K562 (cell line): Measurements from ENCODE around the gene RNF34. TPM values are rescaled to one million over a fixed set of nuclear protein-coding genes. Genes with fewer than 3 reads are reported as not detected.

ENCODE experiments used
- DPF2 ChIP-seq: fragments of 450-650 bp; IDR thresholded peaks from 2 replicates; pipeline ENCODE4 v1.6.1; 2016
- E2F5 ChIP-seq: sonication (generic); formaldehyde crosslinking; IDR thresholded peaks from 2 replicates; pipeline ENCODE4 v1.8.0; 2022; ENCODE audit warnings: mild to moderate bottlenecking, missing genetic modification reagents
- GABPA ChIP-seq: fragments of 200-800 bp; sonication (Bioruptor generic); conservative IDR thresholded peaks from 2 replicates; pipeline ENCODE4 v1.6.1; 2016; ENCODE audit warnings: low read depth, missing genetic modification characterization, missing compliant biosample characterization
- HDAC2 ChIP-seq: fragments of 450-650 bp; IDR thresholded peaks from 2 replicates; pipeline ENCODE4 v1.6.1; 2016; ENCODE audit warnings: mild to moderate bottlenecking
- IRF2 ChIP-seq: sonication (generic); formaldehyde crosslinking; IDR thresholded peaks from 2 replicates; pipeline ENCODE4 v1.8.1; 2022; ENCODE audit warnings: mild to moderate bottlenecking, missing genetic modification reagents
- JUND ChIP-seq, 2 experiments: IDR thresholded peaks; 2 replicates in 1 of 2; 3 replicates in 1 of 2; pipeline ENCODE4 v1.6.1; 2011; ENCODE audit warnings: borderline replicate concordance in 2 of 2, low read depth in 2 of 2, low read length in 2 of 2, improper control_type of control experiment in 1 of 2, missing biosample characterization in 1 of 2, missing genetic modification characterization in 1 of 2, missing genetic modification reagents in 1 of 2
- LEF1 ChIP-seq: fragments of 450-650 bp; IDR thresholded peaks from 2 replicates; pipeline ENCODE4 v1.6.1; 2016; ENCODE audit warnings: mild to moderate bottlenecking
- MECOM ChIP-seq: fragments of 250-450 bp; sonication (Bioruptor Pico); IDR thresholded peaks from 2 replicates; pipeline ENCODE4 v1.8.0; 2022; ENCODE audit warnings: inconsistent platforms
- MGA ChIP-seq: fragments of 450-650 bp; IDR thresholded peaks from 2 replicates; pipeline ENCODE4 v1.6.1; 2016; ENCODE audit warnings: mild to moderate bottlenecking, moderate library complexity
- NFXL1 ChIP-seq: fragments of 450-650 bp; formaldehyde crosslinking; IDR thresholded peaks from 2 replicates; pipeline ENCODE4 v1.4.0; 2021; ENCODE audit warnings: mild to moderate bottlenecking
- RBM34 ChIP-seq: fragments of 200-400 bp; formaldehyde crosslinking; IDR thresholded peaks from 2 replicates; pipeline ENCODE4 v1.6.1; 2018; ENCODE audit warnings: low read length, borderline replicate concordance; ENCODE audit not compliant: insufficient read depth
- SMAD2 ChIP-seq: fragments of 150-350 bp; IDR thresholded peaks from 2 replicates; pipeline ENCODE4 v1.6.1; 2014; ENCODE audit warnings: low read depth, mild to moderate bottlenecking, low read length
- SMARCA4 ChIP-seq: fragments of 450-650 bp; IDR thresholded peaks from 2 replicates; pipeline ENCODE4 v1.6.1; 2016
- SMARCE1 ChIP-seq: fragments of 450-650 bp; IDR thresholded peaks from 2 replicates; pipeline ENCODE4 v1.7.1; 2016; ENCODE audit warnings: mild to moderate bottlenecking
- SPI1 ChIP-seq: IDR thresholded peaks from 2 replicates; pipeline ENCODE4 v1.6.1; 2011; ENCODE audit warnings: low read depth, low read length, control low read depth, borderline replicate concordance
- SRSF1 ChIP-seq: fragments of 200-400 bp; formaldehyde crosslinking; IDR thresholded peaks from 2 replicates; pipeline ENCODE4 v1.6.1; 2017; ENCODE audit warnings: mild to moderate bottlenecking, low read depth, low read length, moderate library complexity
- ZKSCAN3 ChIP-seq: fragments of 250-450 bp; sonication (Bioruptor Pico); IDR thresholded peaks from 2 replicates; pipeline ENCODE4 v1.4.0; 2020
- polyA plus RNA-seq, 8 experiments: library from polyadenylated mRNA; depleted of rRNA in 4 of 8; stranded (reverse) in 5 of 8; unstranded in 3 of 8; fragments of >200 nt; fragmentation: Nextera tagmentation in 2 of 8; fragmentation: Illumina TruSeq in 1 of 8; extraction: Ambion mirVana in 2 of 8; extraction: Trizol in 1 of 8; gene quantifications; 2 replicates each; pipeline versions ENCODE4 v1.2.1 to v1.2.3, GENCODE V29; 2011 to 2014; ENCODE audit warnings: inconsistent platforms in 1 of 8, missing spikeins in 1 of 8
- total RNA-seq, 7 experiments: library from RNA; depleted of rRNA in 6 of 7; stranded (reverse); fragments of >200 nt in 6 of 7; fragmentation: Illumina TruSeq in 2 of 7; extraction: Trizol in 2 of 7; gene quantifications; 2 replicates each; pipeline versions ENCODE4 v1.2.1 to v1.2.3, GENCODE V29; 2011 to 2021; ENCODE audit warnings: low replicate concordance in 1 of 7

RNF34 gene
- total and polyA plus RNA-seq, 9 of the 15 experiments (the other 6 are each of a cell fraction or from before 2014, with no cell fraction given): 41.7 to 88.9 (median 54.1) TPM

GRCh38 chr12:121391619-121392324 is 8.1 kb upstream of the RNF34 start (continued):
- TF ChIP-seq IRF2 (CRISPR knock-in tag): no peak
- peak; percentile 14; the same call in 1 of the 2 replicates for TF ChIP-seq GABPA
- no peak for TF ChIP-seq SMAD2
- TF ChIP-seq NFXL1 (CRISPR knock-in tag): no peak
- TF ChIP-seq MECOM (CRISPR knock-in tag): 0 out of 2 replicates have a peak, but pooled peaks have one; percentile 29
- no peak for TF ChIP-seq E2F5 (CRISPR knock-in tag)
- TF ChIP-seq SPI1: no peak
- peak; percentile 69; the same call in 1 of the 2 replicates for TF ChIP-seq DPF2
- no peak for TF ChIP-seq SRSF1
- TF ChIP-seq SMARCE1: 0 out of 2 replicates have a peak, but pooled peaks have one; percentile 66
- peak; percentile 45; the same call in 1 of the 2 replicates for TF ChIP-seq LEF1
- TF ChIP-seq HDAC2: peak; percentile 42; the same call in 1 of the 2 replicates
- TF ChIP-seq JUND (IDR thresholded peaks at IDR 0.05; ENCODE audit: borderline replicate concordance, low read depth, low read length): peak; percentile 27; the same call in 1 of the 2 replicates
- peak; percentile 61; the same call in 2 of the 3 replicates for TF ChIP-seq JUND (tag; IDR thresholded peaks at IDR 0.05; ENCODE audit: borderline replicate concordance, low read depth, low read length)
- no peak for TF ChIP-seq RBM34
- TF ChIP-seq ZKSCAN3 (CRISPR knock-in tag): no peak
- no peak for TF ChIP-seq MGA
- TF ChIP-seq SMARCA4: peak; percentile 50; the same call in 1 of the 2 replicates
